Measurements from ENCODE around the gene CDC42SE2. TPM values are rescaled to one million over a fixed set of nuclear protein-coding genes. Genes with fewer than 3 reads are reported as not detected.
"Not testable (repeated sequence)": the region's sequence is repeated elsewhere in the genome, so short reads cannot be mapped to it uniquely, and the experiment has no call there.

CDC42SE2 gene
- total RNA-seq, 2 donors from 2014 or later: 74.2 to 110 TPM

DNA sequence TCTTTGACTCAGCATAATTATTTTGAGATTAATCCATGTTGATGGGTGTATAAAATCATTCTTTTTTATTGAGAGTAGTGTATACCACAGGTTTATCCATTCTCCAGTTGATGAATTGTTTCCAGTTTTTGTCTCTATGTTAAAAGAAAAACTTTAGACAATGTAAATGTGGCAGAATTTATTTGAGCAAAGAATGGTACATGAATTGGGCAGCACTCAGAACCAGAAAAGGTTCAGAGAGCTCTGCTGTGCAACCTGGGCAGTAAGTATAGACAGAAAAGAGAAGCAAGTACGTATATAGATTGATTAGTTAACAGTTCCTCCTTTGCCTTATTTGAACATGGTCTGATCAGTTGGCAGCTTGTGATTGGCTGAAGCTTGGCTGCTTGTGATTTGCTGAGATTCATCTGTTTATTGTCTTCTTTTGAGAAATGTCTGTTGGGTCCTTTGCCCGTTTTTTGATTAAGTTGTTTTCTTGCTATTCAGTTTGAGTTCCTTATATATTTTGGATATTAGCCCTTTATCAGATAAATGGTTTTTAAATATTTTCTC lies 41.4 kb downstream of the CDC42SE2 start:
- no peak overlapping the region for H3K4me3 ChIP-seq
- DNase-seq: no peak
- TF ChIP-seq, protein P1, sequence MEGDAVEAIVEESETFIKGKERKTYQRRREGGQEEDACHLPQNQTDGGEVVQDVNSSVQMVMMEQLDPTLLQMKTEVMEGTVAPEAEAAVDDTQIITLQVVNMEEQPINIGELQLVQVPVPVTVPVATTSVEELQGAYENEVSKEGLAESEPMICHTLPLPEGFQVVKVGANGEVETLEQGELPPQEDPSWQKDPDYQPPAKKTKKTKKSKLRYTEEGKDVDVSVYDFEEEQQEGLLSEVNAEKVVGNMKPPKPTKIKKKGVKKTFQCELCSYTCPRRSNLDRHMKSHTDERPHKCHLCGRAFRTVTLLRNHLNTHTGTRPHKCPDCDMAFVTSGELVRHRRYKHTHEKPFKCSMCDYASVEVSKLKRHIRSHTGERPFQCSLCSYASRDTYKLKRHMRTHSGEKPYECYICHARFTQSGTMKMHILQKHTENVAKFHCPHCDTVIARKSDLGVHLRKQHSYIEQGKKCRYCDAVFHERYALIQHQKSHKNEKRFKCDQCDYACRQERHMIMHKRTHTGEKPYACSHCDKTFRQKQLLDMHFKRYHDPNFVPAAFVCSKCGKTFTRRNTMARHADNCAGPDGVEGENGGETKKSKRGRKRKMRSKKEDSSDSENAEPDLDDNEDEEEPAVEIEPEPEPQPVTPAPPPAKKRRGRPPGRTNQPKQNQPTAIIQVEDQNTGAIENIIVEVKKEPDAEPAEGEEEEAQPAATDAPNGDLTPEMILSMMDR (IDR thresholded peaks at IDR 0.05): no peak
- H3K27ac ChIP-seq: no peak overlapping the region
- no peaks in the 10 kb centered on the region for H3K36me3 ChIP-seq
- H3K9me3 ChIP-seq: no peaks in the 10 kb centered on the region
- H3K4me1 ChIP-seq: no peaks in the 10 kb centered on the region
- intact Hi-C loops (cut with DNase I): no loop called here
- H3K9ac ChIP-seq (ENCODE audit: low read depth in 2 of 2, low read length in 2 of 2): no peak overlapping the region
- no peaks in the 10 kb centered on the region for H3K27me3 ChIP-seq

GRCh38 chr5:131305906-131306305 lies 42.1 kb downstream of the CDC42SE2 start:
- Histone ChIP-seq H3K36me3 (no peaks in the 10 kb centered on the region), H3K27me3 (no peaks in the 10 kb centered on the region), H3K9me3 (no peaks in the 10 kb centered on the region), H3K4me3 (no peak overlapping the region), H3K9ac (ENCODE audit: low read depth in 2 of 2, low read length in 2 of 2) (no peak overlapping the region), H3K4me1 (no peaks in the 10 kb centered on the region), H3K27ac (no peak overlapping the region)
- TF ChIP-seq, protein P1 (IDR thresholded peaks at IDR 0.05): no peak
- DNase-seq: no peak
- intact Hi-C loops (cut with DNase I): no loop called here

- H3K36me3 ChIP-seq; intact Hi-C loops (cut with DNase I); H3K9me3 ChIP-seq; H3K4me1 ChIP-seq; H3K27me3 ChIP-seq: not testable (repeated sequence)
- Histone ChIP-seq H3K27ac (peak overlapping the region; percentile 65), H3K4me3 (peak overlapping the region; percentile 31), H3K9ac (ENCODE audit: low read depth in 2 of 2, low read length in 2 of 2) (peak overlapping the region in 1 of 2 donors; percentile 26)
- DNase-seq: peak; percentile 88
Measured at GRCh38 chr5:131312235-131312772, 48.5 kb downstream of the CDC42SE2 start.

GRCh38 chr5:131316026-131316425 lies 52.2 kb downstream of the CDC42SE2 start:
- no peaks in the 10 kb centered on the region for H3K4me1 ChIP-seq
- no peak overlapping the region for H3K9ac ChIP-seq (ENCODE audit: low read depth in 2 of 2, low read length in 2 of 2)
- DNase-seq: no peak
- intact Hi-C loops (cut with DNase I): no loop called here
- H3K9me3 ChIP-seq: no peaks in the 10 kb centered on the region
- H3K27me3 ChIP-seq: no peaks in the 10 kb centered on the region
- no peak overlapping the region for H3K4me3 ChIP-seq
- H3K27ac ChIP-seq: no peak overlapping the region
- TF ChIP-seq, protein P1 (IDR thresholded peaks at IDR 0.05): no peak
- no peaks in the 10 kb centered on the region for H3K36me3 ChIP-seq

- no peaks in the 10 kb centered on the region for H3K9me3 ChIP-seq
- H3K4me3 ChIP-seq: no peak overlapping the region
- H3K36me3 ChIP-seq: no peaks in the 10 kb centered on the region
- intact Hi-C loops (cut with DNase I): no loop called here
- no peaks in the 10 kb centered on the region for H3K27me3 ChIP-seq
- no peak overlapping the region for H3K9ac ChIP-seq (ENCODE audit: low read depth in 2 of 2, low read length in 2 of 2)
- TF ChIP-seq, protein P1 (IDR thresholded peaks at IDR 0.05): no peak
- H3K27ac ChIP-seq: no peak overlapping the region
- DNase-seq: no peak
- H3K4me1 ChIP-seq: no peaks in the 10 kb centered on the region
Measured at GRCh38 chr5:131316822-131317221, 53.0 kb downstream of the CDC42SE2 start.

- Histone ChIP-seq H3K27me3 (no peaks in the 10 kb centered on the region), H3K4me1 (no peaks in the 10 kb centered on the region), H3K27ac (no peak overlapping the region), H3K36me3 (no peaks in the 10 kb centered on the region), H3K9ac (ENCODE audit: low read depth in 2 of 2, low read length in 2 of 2) (no peak overlapping the region), H3K9me3 (no peaks in the 10 kb centered on the region), H3K4me3 (no peak overlapping the region)
- intact Hi-C loops (cut with DNase I): no loop called here
- TF ChIP-seq, protein P1 (IDR thresholded peaks at IDR 0.05): no peak
- DNase-seq: no peak
Measured at GRCh38 chr5:131318455-131318854, 54.6 kb downstream of the CDC42SE2 start.
